GM12874 (cell line): ENCODE data around the gene PIK3IP1.

Source experiments
- TF ChIP-seq, protein P1 (sequence below): IDR thresholded peaks from 2 replicates; pipeline ENCODE4 v1.5.1; 2011; ENCODE audit warnings: low read depth, mild to moderate bottlenecking, control low read depth, low read length, moderate library complexity; ENCODE audit not compliant: insufficient read depth

Gene PIK3IP1

DNA sequence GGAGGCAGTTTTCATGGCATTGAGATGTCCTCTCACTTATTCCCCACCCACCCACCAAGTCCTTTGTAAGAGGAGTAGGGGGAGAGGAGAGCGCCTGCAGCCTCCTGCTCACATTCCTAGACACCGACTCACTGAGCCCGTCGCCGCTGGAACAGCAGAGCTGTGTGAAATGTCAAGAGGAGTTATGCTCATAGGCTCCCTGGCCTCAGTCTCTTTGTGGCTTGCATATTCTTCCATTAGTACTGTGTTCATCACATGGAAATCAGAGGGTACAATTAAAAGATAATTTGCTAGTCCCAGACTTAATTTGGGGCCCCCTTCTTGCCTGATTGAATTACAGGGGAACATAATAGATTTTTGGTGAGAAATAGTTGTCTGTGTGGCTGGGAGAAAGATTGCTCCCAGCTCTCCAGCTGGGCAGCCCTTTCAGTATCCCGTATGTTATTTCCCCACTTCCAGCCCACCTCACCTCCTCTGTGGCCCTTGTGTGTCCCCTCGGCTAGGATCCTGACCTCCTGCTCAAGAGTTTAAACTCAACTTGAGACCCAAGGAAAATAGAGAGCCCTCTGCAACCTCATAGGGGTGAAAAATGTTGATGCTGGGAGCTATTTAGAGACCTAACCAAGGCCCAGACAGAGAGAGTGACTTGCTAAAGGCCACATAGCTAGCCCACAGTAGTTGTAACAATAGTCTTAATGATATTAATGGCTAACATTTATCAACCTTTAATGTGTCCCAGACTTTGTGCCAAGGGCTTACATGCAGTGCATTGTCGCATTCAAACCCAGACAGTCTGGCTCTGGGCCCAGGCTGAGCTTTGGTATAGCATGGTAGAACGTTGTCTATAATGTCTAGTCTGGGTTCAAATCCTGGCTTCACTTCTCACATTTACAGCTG is 48.0 kb downstream of the PIK3IP1 start:
- TF ChIP-seq, protein P1, sequence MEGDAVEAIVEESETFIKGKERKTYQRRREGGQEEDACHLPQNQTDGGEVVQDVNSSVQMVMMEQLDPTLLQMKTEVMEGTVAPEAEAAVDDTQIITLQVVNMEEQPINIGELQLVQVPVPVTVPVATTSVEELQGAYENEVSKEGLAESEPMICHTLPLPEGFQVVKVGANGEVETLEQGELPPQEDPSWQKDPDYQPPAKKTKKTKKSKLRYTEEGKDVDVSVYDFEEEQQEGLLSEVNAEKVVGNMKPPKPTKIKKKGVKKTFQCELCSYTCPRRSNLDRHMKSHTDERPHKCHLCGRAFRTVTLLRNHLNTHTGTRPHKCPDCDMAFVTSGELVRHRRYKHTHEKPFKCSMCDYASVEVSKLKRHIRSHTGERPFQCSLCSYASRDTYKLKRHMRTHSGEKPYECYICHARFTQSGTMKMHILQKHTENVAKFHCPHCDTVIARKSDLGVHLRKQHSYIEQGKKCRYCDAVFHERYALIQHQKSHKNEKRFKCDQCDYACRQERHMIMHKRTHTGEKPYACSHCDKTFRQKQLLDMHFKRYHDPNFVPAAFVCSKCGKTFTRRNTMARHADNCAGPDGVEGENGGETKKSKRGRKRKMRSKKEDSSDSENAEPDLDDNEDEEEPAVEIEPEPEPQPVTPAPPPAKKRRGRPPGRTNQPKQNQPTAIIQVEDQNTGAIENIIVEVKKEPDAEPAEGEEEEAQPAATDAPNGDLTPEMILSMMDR = no peak

DNA sequence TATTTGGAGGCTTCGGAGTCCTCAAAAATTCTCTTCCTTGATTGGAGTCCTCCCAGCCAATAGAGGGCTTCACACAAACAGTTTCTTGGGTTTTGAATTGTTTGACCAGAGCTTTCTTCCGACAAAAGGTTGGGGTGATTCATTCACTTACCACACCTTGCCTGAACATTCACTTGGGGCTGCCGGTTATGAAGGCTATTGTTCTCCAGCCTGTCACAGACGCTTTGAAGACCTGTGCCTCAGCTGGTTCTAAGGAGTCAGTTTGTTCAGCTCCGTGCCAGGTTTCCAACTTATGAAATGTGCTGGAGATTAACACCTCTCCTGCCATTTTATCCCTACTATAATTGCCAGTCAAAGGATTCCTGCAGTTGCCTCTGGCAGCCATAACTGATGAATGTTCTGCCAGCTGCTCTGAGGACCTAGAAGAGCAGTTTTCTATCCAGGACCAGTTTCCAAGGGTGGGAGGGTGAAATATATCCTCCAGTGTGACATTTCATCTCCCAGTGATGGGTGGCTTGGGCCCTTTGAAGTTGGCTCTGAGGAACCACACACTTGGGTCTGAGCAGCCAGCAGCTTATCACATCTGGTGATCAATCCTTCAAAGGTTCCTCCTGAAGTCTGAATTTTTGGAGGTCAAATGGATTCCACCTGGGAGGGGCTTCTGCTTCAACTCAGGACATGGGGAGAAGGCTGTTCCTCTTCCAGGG is 48.8 kb downstream of the PIK3IP1 start:
- TF ChIP-seq, protein P1 = no peak

DNA sequence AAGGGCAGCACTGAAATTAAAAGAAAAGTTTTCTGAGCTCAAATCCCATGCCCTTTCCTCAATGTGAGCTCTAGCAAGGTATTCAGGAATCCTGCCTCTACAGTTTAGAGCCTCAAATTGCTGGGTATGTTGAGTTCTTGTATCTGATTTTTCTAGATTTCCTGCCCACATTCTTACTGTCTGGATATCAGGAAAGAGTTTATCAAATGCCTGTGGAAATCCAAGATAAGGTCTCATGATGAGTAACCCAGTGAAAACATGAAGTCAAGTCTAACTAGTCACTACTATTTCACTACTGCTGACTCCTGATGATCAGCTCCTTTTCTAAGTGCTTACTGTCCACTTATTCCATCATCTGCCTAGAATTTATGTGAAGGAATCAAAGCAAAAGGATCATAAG is 50.4 kb downstream of the PIK3IP1 start:
- TF ChIP-seq, protein P1 = no peak

DNA sequence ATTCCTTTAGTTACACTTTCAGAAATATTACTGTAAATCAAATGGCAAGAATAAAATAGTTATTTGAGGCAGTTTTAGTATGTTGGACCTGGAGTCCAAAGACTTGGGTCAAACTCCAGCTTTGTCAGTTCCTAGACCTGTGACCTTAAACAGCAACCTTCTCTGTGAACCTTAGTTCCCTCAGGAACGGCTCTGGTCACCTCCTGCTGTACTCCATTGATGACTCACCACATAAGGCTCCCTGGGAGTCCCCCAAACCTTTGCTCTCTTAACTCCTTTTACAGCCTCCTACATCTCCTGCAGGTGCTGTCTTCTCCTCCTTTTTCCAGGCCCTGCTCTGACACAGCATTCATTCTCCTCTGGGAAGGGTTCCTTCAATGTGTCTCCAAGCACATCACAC is 51.1 kb downstream of the PIK3IP1 start:
- TF ChIP-seq, protein P1 = no peak

DNA sequence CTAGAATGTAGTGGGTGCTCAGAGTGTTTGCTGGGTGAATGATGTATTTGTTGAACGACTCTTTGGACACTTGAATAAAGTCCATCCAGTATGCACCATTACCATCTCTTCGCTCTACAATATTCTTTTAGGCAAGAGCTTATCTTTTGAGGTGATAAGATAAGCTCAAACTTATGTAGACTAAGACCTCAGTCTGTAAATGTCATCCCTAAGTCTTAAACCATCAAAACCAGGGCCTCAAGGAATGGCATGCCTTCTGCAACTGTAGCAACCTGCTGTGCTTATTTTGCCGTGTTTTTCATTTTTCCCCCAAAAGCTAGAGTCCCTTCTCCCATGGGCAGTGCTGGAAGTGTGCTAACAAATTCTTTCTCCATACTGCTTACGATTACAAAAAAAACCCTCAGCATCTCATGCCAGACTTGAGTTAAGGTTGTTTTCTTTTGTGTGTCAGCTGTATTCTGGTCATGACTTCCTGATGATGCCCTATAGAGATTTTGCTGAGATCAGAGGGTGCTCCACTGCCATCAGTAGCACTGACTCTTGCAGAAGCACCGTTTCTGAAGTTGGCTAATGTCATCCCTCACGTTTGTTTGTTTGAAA is 52.4 kb downstream of the PIK3IP1 start:
- TF ChIP-seq, protein P1 = no peak

DNA sequence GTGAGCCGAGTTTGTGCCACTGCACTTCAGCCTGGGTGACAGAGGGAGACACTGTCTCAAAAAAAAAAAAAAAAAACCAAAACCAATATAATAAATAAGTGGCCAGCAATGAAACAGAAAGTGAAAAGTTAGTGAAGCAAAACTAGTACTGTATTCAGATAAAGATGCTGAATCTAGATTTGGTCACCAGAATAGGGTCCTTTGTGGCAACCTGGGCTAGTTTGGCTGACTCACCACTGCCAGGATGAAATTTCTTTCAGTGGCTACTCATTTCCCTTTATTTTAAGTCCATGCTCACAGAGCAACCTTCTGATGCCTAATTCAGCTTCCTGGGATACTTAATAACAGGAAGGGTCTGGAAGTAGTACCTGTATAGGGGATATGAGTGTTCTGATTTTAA is 54.2 kb downstream of the PIK3IP1 start:
- TF ChIP-seq, protein P1 = no peak

DNA sequence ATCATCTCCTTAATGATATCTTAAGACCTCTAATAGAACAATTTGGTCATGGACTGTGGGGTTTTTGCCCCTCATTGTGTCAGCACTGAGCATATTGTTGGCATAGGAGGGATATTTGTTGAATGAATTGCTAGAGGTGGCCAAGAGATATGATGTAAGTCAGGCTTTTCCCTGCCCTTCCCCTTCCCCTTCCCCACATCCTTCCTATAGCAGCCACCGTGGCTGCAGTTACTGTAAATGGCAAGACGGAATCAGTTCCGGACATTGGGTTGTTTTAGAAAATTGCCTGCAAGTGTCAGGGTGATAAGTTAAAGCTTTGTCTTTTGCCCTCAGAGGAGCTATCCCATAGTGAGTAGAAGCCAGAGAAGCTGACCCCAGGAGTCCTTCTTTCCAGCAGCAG is 57.2 kb downstream of the PIK3IP1 start:
- TF ChIP-seq, protein P1 = no peak
